Adipocyte (in vitro differentiated cells): Measurements from ENCODE around the gene ZNF532.

ENCODE experiments used
- DNase-seq: peaks from one replicate; pipeline ENCODE4 v3.0.0-alpha.2; 2015; ENCODE audit warnings: low read depth
- H3K27me3 ChIP-seq: replicated peaks from 2 replicates; pipeline ENCODE4 v1.7.0; 2013; ENCODE audit warnings: mild to moderate bottlenecking, low read length, moderate library complexity; ENCODE audit not compliant: control insufficient read depth, insufficient read depth
- H3K36me3 ChIP-seq: 2 replicates; pipeline ENCODE4 v1.7.0; 2013; ENCODE audit warnings: low read length, mild to moderate bottlenecking, moderate library complexity; ENCODE audit not compliant: control insufficient read depth, insufficient read depth, severe bottlenecking
- H3K4me1 ChIP-seq: 2 replicates; pipeline ENCODE4 v1.7.0; 2013; ENCODE audit warnings: mild to moderate bottlenecking, low read length, moderate library complexity; ENCODE audit not compliant: control insufficient read depth, insufficient read depth
- H3K4me3 ChIP-seq: 2 replicates; pipeline ENCODE4 v1.7.0; 2013; ENCODE audit warnings: mild to moderate bottlenecking, low read length, moderate library complexity
- H3K9ac ChIP-seq: 2 replicates; pipeline ENCODE4 v1.7.0; 2013; ENCODE audit warnings: mild to moderate bottlenecking, low read length, moderate library complexity
- H3K9me3 ChIP-seq: 2 replicates; pipeline ENCODE4 v1.7.0; 2013; ENCODE audit warnings: mild to moderate bottlenecking, low read length, moderate library complexity; ENCODE audit not compliant: control insufficient read depth

ZNF532 gene

DNA sequence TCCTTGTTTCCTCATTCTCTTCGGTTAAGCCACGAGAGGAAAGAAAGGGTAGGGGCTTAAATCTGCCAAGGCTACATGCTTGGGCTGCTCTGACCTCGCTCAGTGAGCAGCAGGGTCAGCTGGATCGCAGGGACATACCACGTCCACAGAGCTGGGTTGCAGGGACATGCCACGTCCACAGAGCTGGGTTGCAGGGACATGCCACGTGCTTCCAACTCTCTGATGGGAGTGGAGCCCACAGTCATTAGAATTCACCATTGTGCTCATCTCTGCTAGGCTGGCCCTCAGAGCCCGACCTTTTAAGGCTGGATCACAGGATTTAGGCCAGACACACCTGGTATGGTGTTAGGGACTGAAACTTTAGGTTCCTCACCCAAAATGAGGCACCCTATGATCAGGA lies 167.6 kb downstream of the ZNF532 start:
- peaks cover 12% of the 10 kb centered on the region for H3K27me3 ChIP-seq
- H3K4me1 ChIP-seq = no peaks in the 10 kb centered on the region
- DNase-seq = no peak
- H3K36me3 ChIP-seq = no peaks in the 10 kb centered on the region
- H3K9me3 ChIP-seq = no peaks in the 10 kb centered on the region
- no peak overlapping the region for H3K4me3 ChIP-seq
- no peak overlapping the region for H3K9ac ChIP-seq

DNA sequence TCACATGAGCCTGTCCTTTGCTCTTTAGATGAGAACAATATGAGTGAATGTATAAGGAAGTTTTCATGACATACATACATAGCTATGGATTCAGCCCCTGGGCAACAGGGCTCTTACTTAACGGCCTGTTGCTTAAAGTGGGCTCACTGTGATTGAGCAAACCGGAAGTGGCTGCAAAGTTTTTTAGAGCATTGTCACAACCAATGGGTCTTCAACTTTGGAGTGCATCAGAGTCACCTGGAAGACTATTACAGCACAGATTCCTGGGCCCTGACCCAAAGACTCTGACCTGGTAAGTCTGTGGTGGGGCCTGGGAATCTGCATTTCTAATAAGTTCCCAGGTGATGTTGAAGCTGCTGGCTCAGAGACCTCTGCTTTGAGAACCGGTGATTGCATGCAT lies 168.7 kb downstream of the ZNF532 start:
- no peaks in the 10 kb centered on the region for H3K4me1 ChIP-seq
- no peaks in the 10 kb centered on the region for H3K36me3 ChIP-seq
- H3K27me3 ChIP-seq = peaks cover 12% of the 10 kb centered on the region
- DNase-seq = peak; percentile 56
- H3K4me3 ChIP-seq = no peak overlapping the region
- no peak overlapping the region for H3K9ac ChIP-seq
- no peaks in the 10 kb centered on the region for H3K9me3 ChIP-seq

DNA sequence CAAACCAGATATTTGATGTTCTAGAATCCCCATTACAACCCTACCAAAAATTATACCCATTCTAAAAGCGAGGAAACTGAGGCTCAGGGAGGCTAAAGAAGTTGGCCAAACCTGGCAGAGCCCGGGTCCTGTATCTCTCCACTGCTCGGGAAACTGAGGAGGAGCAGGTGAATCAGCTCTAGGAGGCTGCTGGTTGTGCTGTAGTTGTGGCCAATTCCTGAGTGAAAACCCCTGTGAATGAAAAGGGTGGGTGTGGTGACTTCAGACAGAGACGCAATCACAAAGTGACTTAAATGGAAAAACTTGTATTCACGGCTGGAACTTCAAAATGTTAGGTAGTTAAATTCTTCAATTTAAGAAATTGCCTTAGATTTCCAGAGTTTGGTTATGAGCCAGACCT lies 169.3 kb downstream of the ZNF532 start:
- no peaks in the 10 kb centered on the region for H3K4me1 ChIP-seq
- no peak overlapping the region for H3K9ac ChIP-seq
- H3K27me3 ChIP-seq = peaks cover 12% of the 10 kb centered on the region
- DNase-seq = no peak
- no peak overlapping the region for H3K4me3 ChIP-seq
- H3K36me3 ChIP-seq = no peaks in the 10 kb centered on the region
- H3K9me3 ChIP-seq = no peaks in the 10 kb centered on the region

DNA sequence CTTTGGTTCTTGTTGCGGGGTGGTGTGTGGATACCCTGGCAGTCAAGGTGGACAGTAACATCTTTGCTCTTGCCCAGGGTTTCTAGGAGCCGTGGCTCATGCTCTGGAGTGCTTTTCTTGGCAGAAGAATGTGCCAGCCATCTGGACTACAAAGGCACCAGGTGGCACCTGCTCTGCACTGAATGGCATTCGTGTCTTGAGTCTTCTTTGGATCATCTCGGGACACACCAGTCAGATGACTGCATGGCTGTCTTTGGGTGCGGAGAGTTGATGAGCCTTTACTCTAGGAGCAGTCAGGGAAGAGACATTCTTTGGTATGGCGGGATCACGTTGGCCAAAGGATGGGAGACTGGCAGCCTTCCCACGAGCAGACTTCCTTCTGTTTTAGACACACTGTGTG lies 170.9 kb downstream of the ZNF532 start:
- Histone ChIP-seq H3K4me3 (no peak overlapping the region), H3K36me3 (no peaks in the 10 kb centered on the region), H3K9me3 (no peaks in the 10 kb centered on the region), H3K9ac (no peak overlapping the region), H3K4me1 (no peaks in the 10 kb centered on the region), H3K27me3 (peaks cover 9% of the 10 kb centered on the region)
- DNase-seq = no peak
